NK-92 (cell line): ENCODE results near the gene ZNF280A.

Experiments
- DNase-seq: peaks from one replicate; lab custom pipeline; 2025; ENCODE audit not compliant: unreplicated experiment; lab: John Stamatoyannopoulos, UW

ZNF280A gene

DNA sequence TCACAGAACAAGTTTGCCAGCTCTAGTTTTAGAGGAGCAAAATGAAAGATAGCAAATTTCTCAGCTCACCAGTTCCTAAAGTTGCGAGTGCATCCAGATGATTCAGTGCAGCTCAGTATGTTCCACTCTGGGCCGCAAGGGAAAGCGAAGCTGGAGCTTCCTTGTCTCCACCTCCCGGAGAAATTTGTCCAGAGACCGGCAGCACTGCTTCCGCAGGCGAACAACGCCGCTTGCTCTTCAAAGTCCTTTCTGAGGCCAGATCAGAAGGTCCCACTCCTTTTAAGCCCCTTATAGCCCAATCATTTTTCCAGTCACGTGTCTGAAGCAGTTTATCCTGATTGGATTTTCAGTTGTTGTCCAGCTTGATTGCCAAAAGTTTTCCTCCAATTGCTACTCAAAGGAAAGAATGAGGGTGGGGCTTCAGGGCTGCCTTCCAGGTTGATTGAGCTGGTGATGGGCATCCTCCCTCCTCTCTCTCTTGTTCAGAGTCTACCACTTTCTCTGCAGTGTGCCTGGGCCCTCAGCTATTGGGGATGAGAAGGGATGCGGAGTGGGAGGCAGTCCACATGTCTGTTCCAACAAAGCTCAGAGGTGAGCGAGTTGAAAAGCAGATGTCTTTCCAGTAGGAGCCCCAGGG lies at the start of gene ZNF280A:
ZNF280A (minus strand) TSS at position 251 of the 637 bp plus-strand sequence. CDS start 4,640 bp downstream, outside the sequence.
- DNase-seq = no peak

DNA sequence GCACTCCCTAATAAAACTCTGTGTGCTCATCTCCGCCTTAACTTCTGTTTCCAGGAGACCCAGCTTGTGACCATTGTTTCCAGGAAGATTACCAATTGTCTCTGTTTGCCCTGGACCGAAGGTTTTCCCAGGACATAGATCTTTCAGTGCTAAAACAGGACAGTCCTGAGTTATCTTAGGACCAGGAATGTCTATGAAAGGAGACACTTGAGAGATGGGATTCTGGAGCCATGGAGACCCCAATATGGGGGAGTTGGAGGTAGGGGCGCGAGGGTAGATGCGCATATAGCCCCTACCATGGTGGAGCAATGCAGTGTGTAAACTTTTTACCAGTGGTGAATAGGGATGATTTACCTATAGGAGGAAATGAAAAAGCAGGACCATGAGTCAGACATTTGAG lies 49.1 kb upstream of the ZNF280A start:
- DNase-seq = no peak

DNA sequence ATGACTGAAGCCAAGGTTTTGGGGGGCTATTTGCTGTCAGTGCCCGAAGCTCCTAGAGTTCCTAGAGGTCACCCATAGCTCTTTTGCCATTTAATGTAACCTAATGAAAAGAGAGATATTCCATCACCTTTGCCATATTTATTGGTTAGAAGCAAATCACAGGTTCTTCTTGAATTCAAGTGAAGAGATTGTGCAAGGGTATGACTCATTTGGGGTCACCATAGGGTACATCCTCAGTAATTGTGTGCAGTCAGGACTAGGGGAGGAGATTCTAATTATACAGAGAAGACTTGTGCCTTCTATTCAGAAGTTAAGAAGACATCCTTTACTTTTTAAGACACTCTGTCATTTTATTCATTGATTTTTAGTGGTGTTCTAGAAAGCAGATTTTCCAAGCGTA lies 45.9 kb upstream of the ZNF280A start:
- no peak for DNase-seq

DNA sequence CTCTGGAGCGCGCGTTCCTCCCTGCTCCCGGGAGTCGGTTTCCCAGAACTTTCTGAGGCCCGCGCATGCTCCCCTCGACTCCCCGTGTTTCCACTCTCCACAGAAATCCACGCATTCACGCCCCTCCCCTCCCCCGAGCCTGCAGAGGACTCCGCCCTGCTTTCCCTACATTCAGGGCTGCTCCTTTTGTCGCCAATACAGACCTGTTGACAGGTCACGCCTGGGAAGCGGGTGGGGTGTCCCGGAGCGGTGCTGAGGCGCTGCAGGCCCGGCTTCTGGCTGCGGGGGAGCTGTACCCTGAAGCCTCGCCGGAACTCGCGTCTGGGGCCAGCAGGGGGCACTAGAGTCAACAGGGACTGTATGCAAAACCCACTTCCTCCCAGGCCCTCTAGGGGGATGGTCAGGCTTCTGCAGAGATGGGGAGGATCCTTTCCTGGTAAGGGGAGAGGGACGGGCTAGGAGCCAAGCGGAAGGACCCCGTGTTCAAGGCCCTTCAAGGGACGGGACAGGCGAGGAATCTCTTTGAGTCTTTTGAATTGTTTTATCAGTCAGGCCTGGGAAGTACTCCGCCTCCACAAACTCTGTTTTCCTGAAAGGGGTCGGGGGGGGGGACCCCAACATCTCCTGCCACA lies 39.0 kb upstream of the ZNF280A start, which contains the start of gene PRAME:
PRAME (minus strand) TSS at position 294 of the 632 bp plus-strand sequence. CDS start 2,433 bp downstream, outside the sequence.
- no peak for DNase-seq

- DNase-seq = no peak
These were observed 38.3 kb upstream of the ZNF280A start for GRCh38 chr22:22558071-22558971.

- no peak for DNase-seq
These were observed 37.2 kb upstream of the ZNF280A start for GRCh38 chr22:22556995-22557925.

GRCh38 chr22:22556578-22556977 lies 36.5 kb upstream of the ZNF280A start:
- no peak for DNase-seq

DNA sequence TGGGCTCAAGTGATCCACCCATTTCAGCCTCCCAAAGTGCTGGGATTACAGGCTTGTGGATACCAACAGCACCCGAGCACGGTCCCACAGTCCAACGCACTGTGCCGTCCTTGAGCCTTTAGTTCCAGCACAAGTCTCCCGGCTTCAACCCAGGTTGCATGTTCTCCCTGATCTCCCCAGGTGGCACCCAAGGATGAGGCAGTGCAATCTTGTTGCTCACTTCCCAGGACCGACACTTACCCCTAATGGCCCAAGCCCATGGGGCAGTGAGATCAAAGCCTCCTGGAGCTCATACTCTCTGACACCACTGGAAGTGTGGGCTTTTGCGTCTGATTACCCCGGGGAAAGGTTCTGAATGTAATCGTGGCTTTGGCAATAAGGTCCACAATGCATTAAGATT lies 35.5 kb upstream of the ZNF280A start:
- no peak for DNase-seq

DNA sequence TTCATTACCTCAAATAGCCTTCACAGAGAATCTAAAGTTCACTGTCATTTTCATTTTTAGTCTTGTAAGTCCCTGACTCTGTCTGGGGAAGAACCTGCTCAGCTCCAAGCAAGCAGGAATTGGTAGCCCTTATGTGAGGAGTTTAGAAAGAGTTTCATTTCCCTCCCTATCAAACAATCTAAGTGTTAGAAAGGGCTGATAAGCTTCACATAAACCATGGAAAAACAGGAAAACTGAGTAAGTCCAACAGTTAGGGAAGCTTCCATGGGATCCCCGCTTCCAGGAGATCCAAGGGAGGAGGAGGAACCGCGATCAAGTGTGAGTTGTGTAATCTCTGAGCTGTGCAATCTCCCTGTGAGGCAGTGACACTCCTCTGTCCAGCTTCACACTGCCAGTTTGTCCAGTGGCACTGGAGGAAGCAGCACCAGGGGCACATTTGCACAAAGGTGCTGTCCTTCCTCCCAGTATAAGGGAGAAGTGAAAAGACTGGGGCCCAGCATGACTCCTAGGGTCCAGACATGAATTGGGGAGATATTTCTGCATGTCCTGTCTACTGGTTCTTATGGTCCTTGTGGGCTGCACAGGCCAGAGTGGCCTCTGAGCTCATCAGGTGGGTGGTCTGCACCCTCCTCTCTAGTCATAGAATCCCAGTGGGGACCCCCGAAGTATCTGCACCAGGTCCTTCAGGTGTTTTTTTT lies 34.7 kb upstream of the ZNF280A start:
- DNase-seq = no peak

GRCh38 chr22:22553735-22554586 lies 33.9 kb upstream of the ZNF280A start:
- no peak for DNase-seq

DNA sequence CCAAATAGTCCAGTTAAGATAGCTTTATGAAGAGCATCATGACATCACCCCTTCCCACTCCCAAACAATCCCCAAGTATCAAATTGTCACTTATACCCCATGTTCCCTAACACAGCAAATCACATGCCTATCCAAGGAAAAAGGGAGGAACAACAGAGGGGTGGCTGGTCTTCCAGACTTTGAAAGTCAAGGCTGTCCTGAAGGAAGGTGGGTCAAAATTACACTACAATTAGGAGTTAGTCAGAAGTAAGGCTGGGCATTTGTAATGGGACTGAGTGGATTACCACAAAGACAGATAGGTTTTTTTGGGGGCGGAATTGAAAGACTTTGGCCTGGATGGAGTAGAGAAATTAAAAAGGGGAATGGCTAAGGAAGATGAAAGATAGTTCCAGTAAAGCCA lies 33.1 kb upstream of the ZNF280A start:
- no peak for DNase-seq

- DNase-seq = no peak
These were observed 32.6 kb upstream of the ZNF280A start for GRCh38 chr22:22552630-22553029.

- DNase-seq = no peak
These were observed 30.8 kb upstream of the ZNF280A start for GRCh38 chr22:22550789-22551434.

DNA sequence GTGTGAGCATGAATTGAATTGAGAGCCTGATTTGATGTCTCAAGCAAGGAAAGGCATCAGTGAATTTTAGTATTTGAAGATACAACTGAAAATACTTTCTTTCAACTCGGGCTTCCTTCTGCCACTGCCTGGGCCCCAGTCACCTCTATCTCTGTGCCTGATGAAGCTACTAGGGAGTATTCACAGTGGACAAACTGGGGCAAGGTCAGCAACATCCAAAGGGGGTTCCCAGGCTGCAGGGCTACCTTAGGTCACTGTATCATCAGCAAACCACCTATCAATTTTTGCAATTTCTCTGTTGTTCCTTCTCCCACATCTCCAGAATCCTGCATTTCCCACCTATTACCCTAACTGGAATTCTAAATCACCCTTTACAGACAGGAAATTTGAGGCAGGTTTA lies 28.8 kb upstream of the ZNF280A start:
- DNase-seq = no peak

DNA sequence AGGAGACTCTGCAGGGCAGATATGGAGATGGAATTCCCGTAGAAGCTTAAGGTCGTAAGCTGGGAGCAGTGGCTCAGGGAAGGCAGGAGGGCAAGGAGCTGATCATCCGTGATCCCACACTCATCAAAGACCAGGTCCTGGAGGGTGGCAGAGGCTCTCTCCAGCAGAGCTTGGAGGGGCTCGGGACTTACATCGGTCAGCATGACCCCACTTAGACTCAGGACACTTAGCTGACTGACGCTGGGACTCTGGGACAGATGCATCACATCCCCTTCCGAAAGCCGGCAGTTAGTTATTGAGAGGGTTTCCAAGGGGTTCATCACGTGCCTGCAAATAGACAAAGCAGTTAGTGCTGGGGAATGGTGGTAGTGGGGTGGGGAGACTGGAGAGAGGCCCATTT lies 28.2 kb upstream of the ZNF280A start:
- no peak for DNase-seq

GRCh38 chr22:22547692-22548300 lies 27.7 kb upstream of the ZNF280A start:
- DNase-seq = no peak

GRCh38 chr22:22547226-22547625 lies 27.2 kb upstream of the ZNF280A start:
- DNase-seq = no peak

- DNase-seq = no peak
These were observed 26.4 kb upstream of the ZNF280A start for GRCh38 chr22:22546490-22546889.
